ACC112 (cell line): Measurements from ENCODE around the gene TMCC1.
"Not testable (repeated sequence)": the region's sequence is repeated elsewhere in the genome, so short reads cannot be mapped to it uniquely, and the experiment has no call there.

Experiments used
- H2AFZ ChIP-seq: fragments of 200-600 bp; sonication (generic); one replicate; pipeline ENCODE4 v1.6.0; 2017; ENCODE audit warnings: antibody characterized with exemption, low read length; ENCODE audit not compliant: unreplicated experiment
- H3K27ac ChIP-seq: fragments of 200-600 bp; sonication (generic); 2 replicates; pipeline ENCODE4 v1.5.1; 2014; ENCODE audit warnings: low read depth, mild to moderate bottlenecking, antibody characterized with exemption, low read length, moderate library complexity
- H3K27me3 ChIP-seq: fragments of 200-600 bp; sonication (generic); 2 replicates; pipeline ENCODE4 v1.6.1; 2014; ENCODE audit warnings: mild to moderate bottlenecking, antibody characterized with exemption, low read length, moderate library complexity, mixed read lengths; ENCODE audit not compliant: insufficient read depth
- H3K36me3 ChIP-seq: fragments of 200-600 bp; sonication (generic); 2 replicates; pipeline ENCODE4 v1.6.1; 2016; ENCODE audit warnings: mild to moderate bottlenecking, antibody characterized with exemption, low read length, moderate library complexity, mixed read lengths; ENCODE audit not compliant: insufficient read depth
- H3K4me1 ChIP-seq: fragments of 200-600 bp; sonication (generic); one replicate; pipeline ENCODE4 v1.6.1; 2016; ENCODE audit warnings: low read length, mixed read lengths; ENCODE audit not compliant: insufficient read depth, unreplicated experiment, control insufficient read depth
- H3K4me3 ChIP-seq: fragments of 200-600 bp; sonication (generic); 2 replicates; pipeline ENCODE4 v1.5.1; 2014; ENCODE audit warnings: mild to moderate bottlenecking, low read depth, low read length
- H3K79me2 ChIP-seq: fragments of 200-600 bp; sonication (generic); one replicate; pipeline ENCODE4 v1.6.0; 2016; ENCODE audit warnings: low read length; ENCODE audit not compliant: control insufficient read depth, unreplicated experiment, insufficient read depth

TMCC1 gene

GRCh38 chr3:129775870-129776269 is 117.6 kb downstream of the TMCC1 start:
- H3K27me3 ChIP-seq, result no peaks in the 10 kb centered on the region
- H3K27ac ChIP-seq, result no peak overlapping the region
- no peak overlapping the region for H2AFZ ChIP-seq
- no peaks in the 10 kb centered on the region for H3K79me2 ChIP-seq
- no peaks in the 10 kb centered on the region for H3K36me3 ChIP-seq
- no peak overlapping the region for H3K4me3 ChIP-seq
- peaks cover 3% of the 10 kb centered on the region for H3K4me1 ChIP-seq

DNA sequence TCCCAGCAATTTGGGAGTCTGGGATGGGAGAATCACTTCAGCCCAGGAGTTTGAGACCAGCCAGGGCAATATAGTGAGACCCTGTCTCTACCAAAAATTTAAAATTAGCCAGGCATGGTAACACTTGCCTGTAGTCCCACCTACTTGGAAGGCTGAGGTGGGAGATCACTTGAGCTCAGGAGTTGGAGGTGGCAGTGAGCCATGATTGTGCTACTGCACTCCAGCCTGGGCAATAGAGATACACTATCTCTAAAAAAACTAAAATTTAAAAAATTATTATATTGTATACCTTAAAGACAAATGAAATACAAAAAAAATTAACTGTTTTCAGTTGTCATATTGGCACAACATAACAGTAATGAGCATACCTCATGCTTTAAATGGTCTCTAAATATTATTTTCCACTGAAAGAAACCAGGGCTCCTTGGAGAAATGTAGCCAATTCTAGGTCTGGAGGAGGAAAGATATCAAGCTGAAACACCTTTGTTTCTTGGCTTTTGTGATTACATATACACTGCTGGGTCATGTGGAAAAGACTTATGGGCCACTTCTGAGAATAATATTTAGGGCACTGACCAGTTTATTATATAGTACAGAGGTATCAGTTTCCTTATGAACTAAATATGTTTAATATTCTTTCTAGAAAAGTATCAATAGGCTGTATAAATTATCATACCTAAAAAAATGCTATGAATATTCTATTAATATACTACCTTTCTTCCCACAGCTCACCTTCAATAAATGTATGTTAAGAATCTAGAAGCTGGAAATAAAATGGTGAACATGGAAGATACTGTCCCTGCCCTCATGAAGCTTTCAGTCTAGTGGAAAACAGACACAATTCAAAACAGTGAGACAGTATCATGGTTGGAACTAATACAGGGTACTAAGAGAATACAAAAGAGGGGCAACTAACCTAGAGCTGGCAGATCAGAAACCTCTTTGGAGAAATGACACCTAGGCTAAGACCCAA is 119.5 kb downstream of the TMCC1 start:
- peaks cover 3% of the 10 kb centered on the region for H3K4me1 ChIP-seq
- no peaks in the 10 kb centered on the region for H3K79me2 ChIP-seq
- H3K36me3 ChIP-seq, result no peaks in the 10 kb centered on the region
- no peak overlapping the region for H2AFZ ChIP-seq
- H3K27ac ChIP-seq, result no peak overlapping the region
- H3K4me3 ChIP-seq, result no peak overlapping the region
- no peaks in the 10 kb centered on the region for H3K27me3 ChIP-seq

DNA sequence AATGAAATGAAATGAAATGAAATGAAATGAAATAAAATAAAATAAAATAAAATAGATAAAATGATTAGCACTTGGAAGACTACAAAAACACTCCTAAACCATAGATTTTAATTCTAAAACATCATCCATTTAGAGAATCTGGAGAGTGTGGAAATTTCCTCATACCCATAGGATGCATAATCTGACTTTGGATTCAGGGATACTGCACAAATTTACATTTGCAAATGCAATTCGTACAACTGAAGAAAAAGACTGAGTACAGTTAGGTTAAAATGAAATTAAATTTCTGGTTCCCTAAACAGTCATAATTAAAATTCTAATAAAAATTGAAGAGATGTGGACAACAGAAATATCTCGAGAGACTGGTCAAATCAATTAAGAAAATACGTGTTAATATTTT is 122.9 kb downstream of the TMCC1 start:
- no peaks in the 10 kb centered on the region for H3K27me3 ChIP-seq
- no peak overlapping the region for H3K27ac ChIP-seq
- H3K36me3 ChIP-seq, result no peaks in the 10 kb centered on the region
- H3K4me3 ChIP-seq, result no peak overlapping the region
- no peak overlapping the region for H2AFZ ChIP-seq
- H3K4me1 ChIP-seq, result no peaks in the 10 kb centered on the region
- no peaks in the 10 kb centered on the region for H3K79me2 ChIP-seq

- Histone ChIP-seq H3K4me1 (no peaks in the 10 kb centered on the region), H3K27me3 (no peaks in the 10 kb centered on the region), H2AFZ (no peak overlapping the region), H3K4me3 (no peak overlapping the region), H3K36me3 (no peaks in the 10 kb centered on the region), H3K79me2 (no peaks in the 10 kb centered on the region), H3K27ac (no peak overlapping the region)
These were observed 123.9 kb downstream of the TMCC1 start for GRCh38 chr3:129769616-129770015.

DNA sequence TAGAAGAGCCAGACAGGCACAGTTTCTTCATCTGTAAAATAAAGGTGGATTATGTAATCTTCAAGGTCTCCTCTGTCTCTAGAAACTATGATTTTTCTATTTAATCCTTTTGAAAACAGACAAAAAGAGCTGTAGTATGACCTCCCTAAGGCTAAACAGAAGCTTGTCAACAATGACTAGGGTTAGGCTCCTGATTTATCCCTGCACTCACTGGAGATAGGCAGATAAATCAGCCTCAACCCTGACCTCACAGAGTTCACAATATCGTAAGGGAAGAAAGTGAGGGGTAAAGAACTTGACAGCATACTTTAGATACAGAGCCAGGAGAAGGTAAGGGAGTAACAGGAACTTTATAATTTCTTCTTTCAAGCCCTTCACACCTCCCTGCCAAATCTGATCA is 124.8 kb downstream of the TMCC1 start:
- H3K27ac ChIP-seq, result no peak overlapping the region
- H2AFZ ChIP-seq, result no peak overlapping the region
- H3K4me3 ChIP-seq, result no peak overlapping the region
- no peaks in the 10 kb centered on the region for H3K4me1 ChIP-seq
- no peaks in the 10 kb centered on the region for H3K27me3 ChIP-seq
- no peaks in the 10 kb centered on the region for H3K79me2 ChIP-seq
- no peaks in the 10 kb centered on the region for H3K36me3 ChIP-seq

DNA sequence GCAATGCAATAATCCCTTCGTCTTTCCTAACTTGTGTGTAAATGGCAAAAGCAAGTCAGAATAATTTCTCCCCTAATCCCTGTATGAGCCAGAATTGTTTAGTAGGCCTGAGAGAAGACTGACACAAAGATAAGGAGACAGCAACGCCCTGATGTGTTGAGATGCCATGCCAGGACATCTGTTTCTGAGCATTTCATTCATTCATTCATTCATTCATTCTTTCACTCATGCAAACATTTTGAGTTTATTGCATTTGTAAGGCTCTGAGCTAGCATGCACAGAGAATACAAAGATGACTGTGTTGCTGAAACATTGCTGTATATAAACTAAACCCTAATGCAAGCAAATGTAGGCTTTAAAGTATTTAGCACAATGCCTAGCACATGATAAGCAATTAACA is 127.4 kb downstream of the TMCC1 start:
- H3K4me1 ChIP-seq, result no peaks in the 10 kb centered on the region
- no peak overlapping the region for H2AFZ ChIP-seq
- H3K36me3 ChIP-seq, result no peaks in the 10 kb centered on the region
- no peaks in the 10 kb centered on the region for H3K27me3 ChIP-seq
- H3K79me2 ChIP-seq, result no peaks in the 10 kb centered on the region
- no peak overlapping the region for H3K27ac ChIP-seq
- H3K4me3 ChIP-seq, result no peak overlapping the region

DNA sequence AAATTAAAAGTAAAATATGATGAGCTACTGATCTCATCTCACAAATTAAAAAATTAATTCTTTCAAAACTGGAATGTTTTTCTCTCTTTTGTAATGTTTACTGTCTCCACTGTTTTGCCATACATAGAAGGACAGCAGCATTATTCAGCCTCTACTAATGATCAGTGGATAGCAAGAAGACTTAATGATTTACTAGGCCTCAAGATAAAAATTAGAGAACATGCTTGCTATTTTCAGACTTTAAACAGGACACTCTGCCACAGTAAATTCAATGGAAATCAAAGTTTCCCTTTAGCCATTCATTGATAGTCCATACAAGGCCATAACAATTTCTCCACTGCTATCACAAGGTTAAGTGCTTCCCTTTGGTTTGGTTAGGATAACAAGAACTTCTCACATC is 129.4 kb downstream of the TMCC1 start:
- no peaks in the 10 kb centered on the region for H3K27me3 ChIP-seq
- no peak overlapping the region for H3K4me3 ChIP-seq
- H3K27ac ChIP-seq, result no peak overlapping the region
- no peaks in the 10 kb centered on the region for H3K79me2 ChIP-seq
- H3K36me3 ChIP-seq, result no peaks in the 10 kb centered on the region
- H3K4me1 ChIP-seq, result no peaks in the 10 kb centered on the region
- no peak overlapping the region for H2AFZ ChIP-seq

DNA sequence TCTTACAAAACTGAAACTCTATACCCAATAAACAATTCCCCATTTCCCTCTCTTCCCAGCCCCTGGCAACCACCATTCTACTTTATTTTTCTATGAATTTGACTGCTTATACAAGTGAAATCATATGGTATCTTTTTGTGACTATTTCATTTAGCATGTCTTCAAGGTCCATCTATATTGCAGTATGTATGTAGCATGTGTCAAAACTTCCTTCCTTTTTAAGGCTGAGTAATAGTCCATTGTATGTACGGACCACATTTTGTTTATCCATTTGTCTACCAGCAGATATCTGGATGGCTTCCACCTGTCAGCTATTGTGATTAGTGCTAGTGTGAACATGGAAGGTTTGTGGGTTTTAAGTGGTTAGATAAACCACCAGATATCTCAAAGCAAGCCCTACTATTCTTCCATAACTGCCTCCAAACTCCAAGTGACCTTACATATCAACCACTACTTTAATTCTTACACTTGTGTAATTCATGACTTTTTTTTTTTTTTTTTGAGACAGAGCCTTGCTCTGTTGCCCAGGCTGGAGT is 134.7 kb downstream of the TMCC1 start:
- no peaks in the 10 kb centered on the region for H3K36me3 ChIP-seq
- H3K4me1 ChIP-seq, result peaks cover 9% of the 10 kb centered on the region
- peaks cover 2% of the 10 kb centered on the region for H3K79me2 ChIP-seq
- no peak overlapping the region for H2AFZ ChIP-seq
- no peak overlapping the region for H3K27ac ChIP-seq
- H3K4me3 ChIP-seq, result no peak overlapping the region
- no peaks in the 10 kb centered on the region for H3K27me3 ChIP-seq

DNA sequence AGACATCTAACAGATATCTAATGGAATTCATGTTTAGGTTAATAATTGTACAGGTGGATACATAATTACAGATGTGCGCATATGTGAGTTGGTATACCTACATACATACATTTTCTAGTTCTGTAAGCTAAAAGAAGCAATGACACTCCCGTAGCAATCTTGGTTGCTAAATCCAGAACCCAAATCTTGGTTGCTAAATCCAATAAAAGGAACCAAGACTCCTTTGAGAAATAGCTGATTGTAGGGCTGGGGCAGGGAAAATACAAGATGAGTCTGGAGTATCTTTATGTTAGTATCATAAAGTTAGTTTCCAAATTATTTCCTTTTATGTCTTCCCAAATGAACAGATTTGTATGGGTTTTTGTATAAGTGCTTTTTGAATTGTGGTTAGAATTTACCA is 135.2 kb downstream of the TMCC1 start:
- Histone ChIP-seq H2AFZ (no peak overlapping the region), H3K27ac (no peak overlapping the region), H3K27me3 (no peaks in the 10 kb centered on the region), H3K4me3 (no peak overlapping the region), H3K36me3 (no peaks in the 10 kb centered on the region), H3K79me2 (peaks cover 5% of the 10 kb centered on the region), H3K4me1 (peaks cover 9% of the 10 kb centered on the region)

GRCh38 chr3:129756871-129757270 is 136.6 kb downstream of the TMCC1 start:
- no peaks in the 10 kb centered on the region for H3K27me3 ChIP-seq
- no peak overlapping the region for H3K27ac ChIP-seq
- H2AFZ ChIP-seq, result no peak overlapping the region
- peaks cover 7% of the 10 kb centered on the region for H3K36me3 ChIP-seq
- no peak overlapping the region for H3K4me3 ChIP-seq
- peaks cover 9% of the 10 kb centered on the region for H3K4me1 ChIP-seq
- H3K79me2 ChIP-seq, result peaks cover 5% of the 10 kb centered on the region

DNA sequence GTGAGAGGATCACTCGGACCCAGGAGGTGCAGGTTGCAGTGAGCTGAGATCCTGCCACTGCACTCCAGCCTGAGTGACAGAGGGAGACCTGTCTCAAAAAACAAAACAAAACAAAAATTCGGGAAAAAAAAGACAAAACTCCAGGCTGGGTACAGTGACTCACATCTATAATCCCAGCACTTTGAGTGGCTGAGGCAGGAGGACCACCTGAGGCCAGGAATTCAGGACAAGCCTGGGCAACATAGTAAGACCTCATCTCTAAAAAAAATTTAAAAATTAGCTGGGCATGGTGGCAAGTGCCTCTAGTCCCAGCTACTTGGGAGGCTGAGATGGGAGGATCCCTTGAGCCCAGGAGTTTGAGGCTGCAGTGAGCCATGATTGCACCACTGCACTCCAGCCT is 142.4 kb downstream of the TMCC1 start:
- H2AFZ ChIP-seq, H3K27me3 ChIP-seq, H3K4me3 ChIP-seq, H3K4me1 ChIP-seq, H3K36me3 ChIP-seq, H3K27ac ChIP-seq, H3K79me2 ChIP-seq: not testable (repeated sequence)
